RWPE1 (cell line): ENCODE results near the gene COL4A3.

ENCODE experiments used
- CTCF ChIA-PET: fragments of 350-600 bp; sonication (Branson Sonifier 250); formaldehyde crosslinking; extraction: SDS; loops from one replicate; lab custom pipeline; 2021; lab: Yijun Ruan, JAX
- POLR2A ChIA-PET: fragments of 400-600 bp; formaldehyde crosslinking; extraction: SDS; loops from one replicate; lab custom pipeline; 2020; ENCODE audit warnings: antibody characterized with exemption; ENCODE audit not compliant: low non-redundant PET; lab: Yijun Ruan, JAX
- DNase-seq: peaks from one replicate; pipeline ENCODE4 v3.0.0; 2012; ENCODE audit warnings: low spot score
- H3K27ac ChIP-seq: fragments of 450-650 bp; 2 replicates; pipeline ENCODE4 v1.5.1; 2017
- CTCF ChIP-seq: fragments of 450-650 bp; conservative IDR thresholded peaks from 2 replicates; pipeline ENCODE4 v1.5.1; 2017; ENCODE audit warnings: low read depth, mild to moderate bottlenecking

Gene COL4A3

DNA sequence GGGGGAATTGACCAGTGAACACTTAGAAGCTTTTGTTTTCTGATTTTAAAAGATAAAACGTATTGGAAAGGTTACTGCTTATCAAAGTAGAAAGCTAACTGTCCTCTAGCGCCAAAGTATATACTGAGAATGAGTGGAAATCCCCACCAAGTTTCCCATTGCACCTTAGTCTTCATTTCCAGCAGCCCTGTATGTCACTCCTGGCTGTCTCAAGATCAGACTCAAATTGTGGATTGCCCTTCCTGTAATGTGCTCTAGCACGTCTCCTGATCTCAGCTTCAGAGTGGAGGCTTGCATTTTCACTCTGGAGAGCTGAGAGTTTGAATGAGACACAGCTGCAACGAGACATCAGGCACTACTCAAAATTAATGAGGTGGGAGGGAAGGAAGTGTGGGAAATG lies 187.2 kb downstream of the COL4A3 start:
- ChIA-PET POLR2A (no interaction called here), CTCF (interaction anchor here (0.6 kb wide), 1 partner anchor 22 kb away, joined by 3 read pairs; no protein-coding TSS in a partner anchor)
- no peak for DNase-seq
- H3K27ac ChIP-seq = no peak overlapping the region
- TF ChIP-seq CTCF = no peak

GRCh38 chr2:227360351-227360750 lies 195.9 kb downstream of the COL4A3 start:
- TF ChIP-seq CTCF = no peak

GRCh38 chr2:227363756-227364155 lies 199.3 kb downstream of the COL4A3 start:
- POLR2A ChIA-PET = no interaction called here

More at GRCh38 chr2:227360351-227360750, 195.9 kb downstream of the COL4A3 start:
- H3K27ac ChIP-seq = no peak overlapping the region
- no peak for DNase-seq
- ChIA-PET CTCF (no interaction called here), POLR2A (no interaction called here)

More at GRCh38 chr2:227363756-227364155, 199.3 kb downstream of the COL4A3 start:
- no peak for TF ChIP-seq CTCF
- no peak overlapping the region for H3K27ac ChIP-seq
- DNase-seq = no peak
- CTCF ChIA-PET = no interaction called here
